Heart right ventricle (tissue), 16 donors: Measurements from ENCODE around the gene ERFL. TPM values are rescaled to one million over a fixed set of nuclear protein-coding genes. Genes with fewer than 3 reads are reported as not detected.
A peak's percentile ranks its signal among the peaks of the same experiment; 100 is the strongest.

Experiments used
- ATAC-seq, 8 donors: fragments of 200-7000 bp; cut with Tn5 transposase; one replicate each; pipeline ENCODE4 v1.9.1; 2020; ENCODE audit warnings: mild to moderate bottlenecking in 8 of 8, moderate library complexity in 8 of 8, moderate number of reproducible peaks in 1 of 8
- DNase-seq, 2 donors: peaks; one replicate each; pipeline ENCODE4 v3.0.0-alpha.2; 2020
- H3K27ac ChIP-seq, 10 donors: fragments of 200-600 bp; sonication (generic) in 2 of 10; one replicate each; pipeline versions ENCODE4 v1.5.0 to v1.8.0; 2020 to 2022; ENCODE audit warnings: mild to moderate bottlenecking in 3 of 10
- H3K27me3 ChIP-seq, 7 donors: fragments of 200-600 bp; one replicate each; pipeline ENCODE4 v1.8.0; 2021 to 2022; ENCODE audit warnings: mild to moderate bottlenecking in 2 of 7
- H3K36me3 ChIP-seq, 9 donors: fragments of 200-600 bp; sonication (generic) in 1 of 9; one replicate each; pipeline versions ENCODE4 v1.5.0 to v1.8.0; 2020 to 2022; ENCODE audit warnings: mild to moderate bottlenecking in 2 of 9
- H3K4me1 ChIP-seq, 9 donors: fragments of 200-600 bp; sonication (generic) in 1 of 9; one replicate each; pipeline versions ENCODE4 v1.5.0 to v1.8.0; 2020 to 2022; ENCODE audit warnings: mild to moderate bottlenecking in 4 of 9
- H3K4me3 ChIP-seq, 10 donors: fragments of 200-600 bp; sonication (generic) in 2 of 10; one replicate each; pipeline versions ENCODE4 v1.5.0 to v1.8.0; 2020 to 2022; ENCODE audit warnings: mild to moderate bottlenecking in 7 of 10, moderate library complexity in 2 of 10
- H3K9me3 ChIP-seq, 11 donors: fragments of 200-600 bp in 10 of 11; sonication (generic) in 2 of 11; one replicate each; pipeline versions ENCODE4 v1.5.0 to v1.8.0; 2013 to 2022; ENCODE audit warnings: mild to moderate bottlenecking in 2 of 11, control low read depth in 1 of 11, moderate library complexity in 1 of 11
- WGBS, 2 donors: extraction: QIAGEN DNeasy Blood & Tissue Kit; methylation state at CpG; one replicate each; pipeline ENCODE4 v1.1.7; 2013; ENCODE audit warnings: inconsistent platforms in 1 of 2; 5-methylcytosine and 5-hydroxymethylcytosine counted together
- intact Hi-C, 10 donors: fragments of 100-400 bp; cut with DNase I; formaldehyde crosslinking; loops; one replicate each; pipeline versions ENCODE4 v1.11.1 to v1.14.2; 2022
- polyA plus RNA-seq, 2 donors: library from polyadenylated mRNA; stranded (reverse); fragments of 200-250 nt; gene quantifications; one replicate each; pipeline ENCODE4 v1.2.3, GENCODE V29; 2013
- total RNA-seq, 10 donors: library from RNA; stranded (reverse); fragmentation: NEBNext Ultra II Directional in 3 of 10; extraction: Animal tissue kit (Norgen Biotek cat#: 25700) in 3 of 10; gene quantifications; one replicate each; pipeline versions ENCODE4 v1.2.1 to v1.2.4, GENCODE V29; 2021 to 2023
- TF ChIP-seq, protein P1 (sequence below), 9 donors: fragments of 200-600 bp; sonication (generic) in 2 of 9; IDR thresholded peaks; one replicate each; pipeline versions ENCODE4 v1.5.0 to v1.8.0; 2021 to 2022; ENCODE audit warnings: antibody characterized with exemption in 9 of 9, mild to moderate bottlenecking in 5 of 9, moderate library complexity in 1 of 9
- donor health status: Arrhythmogenic right ventricular cardiomyopathy.
- donor health status: ischemic (EF 13 %, LVEDD 7.1; RV severe dilation, severe dysfunction).
- donor health status: healthy with polysubstance abuse.
- donor health status: DM: no; HTN: yes; CAD: no.
- donor health status: DM: no; HTN: no; CAD: no.
- donor health status: ischemic (EF 25% LVEDD 6.9; RV normal size, moderate dysfunction).
- donor health status: ischemic (EF 25% LVEDD 5.7; RV mildly dilated, moderate dysfunction).
- donor health status: healthy.
- donor health status: DM: yes; HTN: yes; CAD: no.
- donor health status: Ischemic cardiomyopathy.
- donor health status: ischemic (EF 35%, LVEDD 5.7; RV mildly dilated, moderate dysfunction).
- donor health status: nonischemic (EF 11% LVEDD 7.7; RV severe dilation, severe dysfunction).
- donor health status: DM: yes; HTN: yes; CAD: no.
- donor health status: PGD.
- donor health status: ischemic (EF 29% LVEDD 5.4; RV normal size, mild dysfunction).
- donor health status: nonischemic (EF 23%, LVEDD 6.1; RV moderate dilation, normal function).

Gene ERFL
- total and polyA plus RNA-seq, 12 donors: 0.04 to 0.22 (median 0.13) TPM; not detected in 7

DNA sequence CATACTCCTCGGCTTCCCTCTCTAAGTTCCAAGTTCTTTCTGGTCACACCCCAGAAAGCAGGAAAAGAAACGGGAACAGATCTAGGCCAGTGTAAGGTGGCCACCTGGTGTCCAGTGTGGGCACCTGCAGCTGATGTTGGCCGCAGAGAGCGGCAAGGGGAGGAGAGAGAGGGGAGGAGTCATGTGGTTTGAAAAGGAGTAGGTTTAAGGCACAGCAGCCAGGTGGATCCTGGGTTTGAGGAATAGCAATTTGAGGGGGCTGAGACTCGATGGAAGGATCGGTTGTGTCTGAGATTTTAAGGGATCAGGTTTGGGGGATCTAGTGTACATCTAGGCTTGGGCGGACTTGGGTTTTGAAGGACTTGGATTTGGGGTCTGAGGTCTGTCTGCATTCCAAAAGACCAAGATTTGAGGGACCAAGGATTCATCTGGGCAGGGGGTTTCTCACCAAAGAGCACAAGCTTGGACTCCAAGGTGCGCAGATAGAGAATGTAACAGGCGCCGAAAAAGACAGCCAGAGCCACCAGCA, 29.7 kb upstream of the ERFL start:
- intact Hi-C loops: loop anchor here in 7 of 10 donors (5.0 kb wide), 3 partner anchors 76 to 96 kb away; partner anchors contain the start of genes RPS19 (in 3 of the 7) and ARHGEF1 (in 2 of the 7)

DNA sequence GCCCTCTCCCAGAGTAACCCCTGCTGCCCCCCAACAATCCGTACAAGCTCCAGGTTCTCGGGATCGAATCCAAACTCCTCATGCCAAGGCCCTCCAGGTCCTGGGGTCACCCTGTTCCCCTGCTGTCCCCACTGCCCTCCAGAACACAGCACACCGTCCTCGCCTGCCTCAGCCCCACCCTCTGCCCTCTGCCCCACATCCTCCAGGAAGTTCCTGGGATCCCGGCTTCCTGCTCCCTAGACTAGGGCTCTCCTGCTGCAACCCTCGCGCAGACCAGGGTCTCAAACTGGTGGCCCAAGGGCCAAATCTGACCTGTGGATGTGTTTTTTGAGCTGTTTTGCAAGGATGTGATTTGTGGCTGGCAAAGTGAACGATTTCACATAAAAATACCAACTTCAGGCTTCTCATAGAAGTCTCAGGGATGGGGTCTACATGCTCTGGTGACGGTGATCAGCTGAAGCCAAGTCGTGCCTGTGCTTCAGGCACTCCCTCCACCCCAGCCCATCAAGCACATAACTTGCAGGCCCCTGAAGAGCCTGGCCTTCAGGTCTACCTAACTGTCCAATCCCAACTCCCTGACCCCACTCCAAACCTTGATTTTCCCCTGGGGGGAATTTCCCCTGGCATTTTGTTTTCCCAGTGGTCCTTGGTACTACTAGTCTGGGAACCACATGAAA, 29.1 kb upstream of the ERFL start:
- no peak for DNase-seq
- H3K9me3 ChIP-seq: no peaks in the 10 kb centered on the region
- intact Hi-C loops: loop anchor here in 7 of 10 donors (5.0 kb wide), 3 partner anchors 75 to 95 kb away; partner anchors contain the start of genes RPS19 (in 3 of the 7) and ARHGEF1 (in 2 of the 7)
- peaks cover 6 to 34% (median 21%) of the 10 kb centered on the region in 9 donors for H3K4me1 ChIP-seq
- WGBS, 2 donors: 75 to 77% methylated on average over 11 of the region's 11 CpGs
- peaks cover 0 to 28% (median 0%) of the 10 kb centered on the region in 9 donors for H3K36me3 ChIP-seq
- TF ChIP-seq, protein P1, sequence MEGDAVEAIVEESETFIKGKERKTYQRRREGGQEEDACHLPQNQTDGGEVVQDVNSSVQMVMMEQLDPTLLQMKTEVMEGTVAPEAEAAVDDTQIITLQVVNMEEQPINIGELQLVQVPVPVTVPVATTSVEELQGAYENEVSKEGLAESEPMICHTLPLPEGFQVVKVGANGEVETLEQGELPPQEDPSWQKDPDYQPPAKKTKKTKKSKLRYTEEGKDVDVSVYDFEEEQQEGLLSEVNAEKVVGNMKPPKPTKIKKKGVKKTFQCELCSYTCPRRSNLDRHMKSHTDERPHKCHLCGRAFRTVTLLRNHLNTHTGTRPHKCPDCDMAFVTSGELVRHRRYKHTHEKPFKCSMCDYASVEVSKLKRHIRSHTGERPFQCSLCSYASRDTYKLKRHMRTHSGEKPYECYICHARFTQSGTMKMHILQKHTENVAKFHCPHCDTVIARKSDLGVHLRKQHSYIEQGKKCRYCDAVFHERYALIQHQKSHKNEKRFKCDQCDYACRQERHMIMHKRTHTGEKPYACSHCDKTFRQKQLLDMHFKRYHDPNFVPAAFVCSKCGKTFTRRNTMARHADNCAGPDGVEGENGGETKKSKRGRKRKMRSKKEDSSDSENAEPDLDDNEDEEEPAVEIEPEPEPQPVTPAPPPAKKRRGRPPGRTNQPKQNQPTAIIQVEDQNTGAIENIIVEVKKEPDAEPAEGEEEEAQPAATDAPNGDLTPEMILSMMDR (IDR thresholded peaks at IDR 0.05): no peak
- no peak for ATAC-seq
- no peaks in the 10 kb centered on the region for H3K27me3 ChIP-seq
- H3K4me3 ChIP-seq: peak overlapping the region in 2 of 10 donors; percentile 93 to 97
- peak overlapping the region in 6 of 10 donors; percentile 38 to 94 (median 72) for H3K27ac ChIP-seq

More for the DNA sequence above, 29.7 kb upstream of the ERFL start:
- H3K9me3 ChIP-seq: no peaks in the 10 kb centered on the region
- peak overlapping the region; percentile 57 to 100 (median 96) for H3K4me3 ChIP-seq
- 15 to 19% methylated on average over 10 of the region's 10 CpGs for WGBS, 2 donors
- ATAC-seq (peak; percentile 49 to 77 (median 68)), DNase-seq (peak; percentile 54 to 63)
- H3K27me3 ChIP-seq: no peaks in the 10 kb centered on the region
- peaks cover 6 to 34% (median 21%) of the 10 kb centered on the region in 9 donors for H3K4me1 ChIP-seq
- H3K27ac ChIP-seq: peak overlapping the region in 9 of 10 donors; percentile 69 to 94 (median 89)
- H3K36me3 ChIP-seq: peaks cover 0 to 28% (median 0%) of the 10 kb centered on the region in 9 donors
- TF ChIP-seq, protein P1 (IDR thresholded peaks at IDR 0.05): peak; percentile 61 to 91 (median 77)

DNA sequence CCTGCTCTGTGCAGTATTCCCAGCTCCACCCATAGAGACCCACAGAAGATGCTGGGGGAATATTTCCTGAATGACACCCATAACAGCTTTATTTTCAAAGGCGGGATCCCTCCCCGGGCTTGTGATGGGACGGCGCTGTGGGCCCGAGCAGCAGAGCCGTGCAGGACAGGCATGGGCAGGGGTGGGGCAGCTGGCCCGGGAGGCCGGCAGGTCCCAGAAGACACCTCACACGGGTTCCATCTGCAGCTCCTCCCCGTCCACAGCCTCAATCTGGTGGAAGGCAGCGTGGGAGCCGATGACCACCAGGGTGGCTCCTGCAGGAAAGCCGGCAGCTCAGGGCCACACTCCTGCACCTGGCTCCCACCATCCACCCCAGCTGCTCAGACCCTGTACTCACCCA, 28.4 kb upstream of the ERFL start:
- H3K27me3 ChIP-seq: no peaks in the 10 kb centered on the region
- TF ChIP-seq, protein P1 (IDR thresholded peaks at IDR 0.05): no peak
- no peak overlapping the region for H3K4me3 ChIP-seq
- ATAC-seq (no peak), DNase-seq (no peak)
- H3K36me3 ChIP-seq: peaks cover 0 to 28% (median 0%) of the 10 kb centered on the region in 9 donors
- intact Hi-C loops: loop anchor here in 7 of 10 donors (5.0 kb wide), 3 partner anchors 74 to 94 kb away; partner anchors contain the start of genes RPS19 (in 3 of the 7) and ARHGEF1 (in 2 of the 7)
- H3K27ac ChIP-seq: no peak overlapping the region
- peaks cover 6 to 34% (median 22%) of the 10 kb centered on the region in 9 donors for H3K4me1 ChIP-seq
- H3K9me3 ChIP-seq: no peaks in the 10 kb centered on the region
- WGBS, 2 donors: 89 to 93% methylated on average over 13 of the region's 13 CpGs

DNA sequence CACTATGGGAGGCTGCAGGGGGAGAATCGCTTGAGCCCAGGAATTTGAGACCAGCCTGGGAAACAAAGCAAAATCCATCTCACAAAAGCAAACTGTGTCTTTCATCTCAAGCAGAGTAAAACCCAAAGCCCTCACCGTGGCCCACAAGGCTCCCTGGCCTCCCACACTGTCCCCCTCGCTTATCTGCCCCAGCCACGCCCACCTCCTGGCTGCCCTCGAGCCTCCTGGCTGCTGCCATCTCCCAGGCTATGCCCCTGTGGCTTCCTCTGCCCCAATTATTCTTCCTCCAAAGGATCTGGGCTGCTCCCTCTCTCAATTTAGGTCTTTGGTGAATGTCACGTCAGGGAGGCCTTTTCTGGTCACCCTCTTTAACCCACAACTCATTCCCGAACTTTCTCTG, 27.3 kb upstream of the ERFL start:
- intact Hi-C loops: loop anchor here in 7 of 10 donors (5.0 kb wide), 3 partner anchors 73 to 93 kb away; partner anchors contain the start of genes RPS19 (in 3 of the 7) and ARHGEF1 (in 2 of the 7)
- Histone ChIP-seq H3K27ac (no peak overlapping the region), H3K4me1 (peaks cover 6 to 34% (median 22%) of the 10 kb centered on the region in 9 donors), H3K36me3 (peaks cover 0 to 28% (median 0%) of the 10 kb centered on the region in 9 donors), H3K27me3 (no peaks in the 10 kb centered on the region), H3K4me3 (no peak overlapping the region), H3K9me3 (no peaks in the 10 kb centered on the region)
- DNase-seq: no peak
- ATAC-seq: no peak
- TF ChIP-seq, protein P1 (IDR thresholded peaks at IDR 0.05): no peak
- 60 to 70% methylated on average over 7 of the region's 7 CpGs for WGBS, 2 donors
